HepG2 (cell line): ENCODE data around the gene IGSF11. TPM values are rescaled to one million over a fixed set of nuclear protein-coding genes. Genes with fewer than 3 reads are reported as not detected.

Experiments used
- ATAC-seq: fragments of 200-7000 bp; cut with Tn5 transposase; 3 replicates; pipeline ENCODE4 v1.9.1; 2020; ENCODE audit warnings: mild to moderate bottlenecking, moderate library complexity
- BruUV-seq: library from RNA; stranded (reverse); fragments of 400-500 nt; replicated peaks from 2 replicates; lab custom pipeline; 2021; lab: Mats Ljungman, UMichigan
- CTCF ChIA-PET: fragments of 300-600 bp; formaldehyde crosslinking; extraction: SDS; loops from one replicate; lab custom pipeline; 2021; ENCODE audit warnings: low total read pairs, inconsistent platforms, low intra/inter-chr PET ratio; lab: Yijun Ruan, JAX
- POLR2A ChIA-PET: fragments of 350-600 bp; sonication (Branson Sonifier 250); formaldehyde crosslinking; loops from one replicate; lab custom pipeline; 2020; ENCODE audit warnings: antibody characterized with exemption, inconsistent platforms; lab: Yijun Ruan, JAX
- DNase-seq: peaks from one replicate; pipeline ENCODE4 v3.0.0-alpha.2; 2015; ENCODE audit warnings: low spot score
- FAIRE-seq: peaks from 3 replicates; lab custom pipeline; 2011; peaks lifted over from hg19 to GRCh38; lab: Jason Lieb, UNC
- H2AFZ ChIP-seq: one replicate; pipeline ENCODE4 v1.6.1; 2011; ENCODE audit warnings: low read length, inconsistent platforms
- H3K27ac ChIP-seq: fragments of 300-600 bp; 3 replicates; pipeline ENCODE4 v1.8.0; 2011; ENCODE audit warnings: mixed run types, mild to moderate bottlenecking, mixed read lengths, low read length, inconsistent platforms; ENCODE audit not compliant: insufficient read depth; ENCODE audit errors: extremely low read length
- H3K27me3 ChIP-seq, 2 experiments: fragments of 200-600 bp in 1 of 2; 2 replicates in 1 of 2; 3 replicates in 1 of 2; pipeline versions ENCODE4 v1.6.0 to v1.8.0; 2011; ENCODE audit warnings: low read length in 2 of 2, mild to moderate bottlenecking in 2 of 2, moderate library complexity in 2 of 2, inconsistent platforms in 1 of 2; ENCODE audit not compliant: insufficient read depth in 2 of 2, control insufficient read depth in 1 of 2
- H3K36me3 ChIP-seq, 2 experiments: fragments of 200-600 bp in 1 of 2; replicated peaks in 1 of 2; 2 replicates in 1 of 2; 3 replicates in 1 of 2; pipeline versions ENCODE4 v1.5.1 to v1.8.0; 2011; ENCODE audit warnings: low read length in 2 of 2, inconsistent platforms in 1 of 2; ENCODE audit not compliant: insufficient read depth in 2 of 2, control insufficient read depth in 1 of 2
- H3K4me1 ChIP-seq: 2 replicates; pipeline ENCODE4 v1.5.1; 2012; ENCODE audit warnings: low read length, inconsistent platforms; ENCODE audit not compliant: insufficient read depth
- H3K4me2 ChIP-seq: 2 replicates; pipeline ENCODE4 v1.6.0; 2011; ENCODE audit warnings: low read depth, low read length, inconsistent platforms
- H3K4me3 ChIP-seq, 3 experiments: fragments of 200-600 bp in 1 of 3; sonication (generic), shearing (Covaris generic) in 1 of 3; replicated peaks in 1 of 3; 2 replicates each; pipeline ENCODE4 v1.5.1; 2011 to 2016; ENCODE audit warnings: low read length in 3 of 3, inconsistent platforms in 2 of 3, low read depth in 2 of 3, mild to moderate bottlenecking in 2 of 3, control low read depth in 1 of 3, mixed read lengths in 1 of 3; ENCODE audit not compliant: insufficient read depth in 1 of 3
- H3K79me2 ChIP-seq: one replicate; pipeline ENCODE4 v1.6.1; 2011; ENCODE audit warnings: low read length, inconsistent platforms; ENCODE audit not compliant: insufficient read depth
- H3K9ac ChIP-seq: 2 replicates; pipeline ENCODE4 v1.6.0; 2011; ENCODE audit warnings: mild to moderate bottlenecking, low read depth, low read length, inconsistent platforms; ENCODE audit not compliant: insufficient read depth
- H3K9me3 ChIP-seq: 2 replicates; pipeline ENCODE4 v1.5.1; 2012; ENCODE audit warnings: mild to moderate bottlenecking, low read length
- H4K20me1 ChIP-seq: 2 replicates; pipeline ENCODE4 v1.6.0; 2011; ENCODE audit warnings: inconsistent platforms, mild to moderate bottlenecking, low read length, moderate library complexity; ENCODE audit not compliant: insufficient read depth
- CHD2 ChIP-seq: IDR thresholded peaks from 2 replicates; pipeline ENCODE4 v1.6.1; 2011; ENCODE audit warnings: low read depth, low read length, improper control_type of control experiment
- GTF2F1 ChIP-seq: fragments of 150-350 bp; IDR thresholded peaks from 2 replicates; pipeline ENCODE4 v1.6.1; 2014; ENCODE audit warnings: low read length
- HNF4G ChIP-seq, 2 experiments: sonication (generic) in 1 of 2; formaldehyde crosslinking in 1 of 2; IDR thresholded peaks; 2 replicates each; pipeline versions ENCODE4 v1.4.0 to v1.6.1; 2011 to 2020; ENCODE audit warnings: borderline replicate concordance in 2 of 2, low read depth in 2 of 2, mild to moderate bottlenecking in 2 of 2, low read length in 1 of 2, missing genetic modification reagents in 1 of 2, moderate library complexity in 1 of 2
- RAD21 ChIP-seq: fragments of 450-650 bp; formaldehyde crosslinking; IDR thresholded peaks from 2 replicates; pipeline ENCODE4 v1.5.0; 2020; ENCODE audit warnings: mild to moderate bottlenecking
- ZNF660 ChIP-seq: sonication (generic); formaldehyde crosslinking; IDR thresholded peaks from 2 replicates; pipeline ENCODE4 v1.5.1; 2020; ENCODE audit warnings: mild to moderate bottlenecking, low read depth, missing genetic modification reagents, borderline replicate concordance
- in situ Hi-C: cut with HindIII; loops from 2 replicates; pipeline ENCODE4 v1.10.0; 2017; ENCODE audit warnings: low pct_unique_long_range_greater_than_20kb; ENCODE audit not compliant: extremely low pct_ligation_motif_present
- intact Hi-C: fragments of 100-400 bp; cut with micrococcal nuclease; formaldehyde crosslinking; loops from one replicate; pipeline ENCODE4 v1.10.0; 2022; ENCODE audit not compliant: unreplicated experiment
- polyA plus RNA-seq, 8 experiments: library from polyadenylated mRNA; depleted of rRNA in 3 of 8; stranded (reverse) in 7 of 8; unstranded in 1 of 8; fragments of >200 nt; fragmentation: Illumina TruSeq in 4 of 8; extraction: Trizol in 4 of 8; gene quantifications; 2 replicates each; pipeline versions ENCODE4 v1.2.1 to v1.2.3, GENCODE V29; 2011 to 2016; ENCODE audit warnings: low read depth in 4 of 8, missing spikeins in 1 of 8, mixed read lengths in 1 of 8; ENCODE audit not compliant: insufficient read depth in 1 of 8
- total RNA-seq, 5 experiments: library from RNA; depleted of rRNA; stranded (reverse); fragments of >200 nt; fragmentation: Illumina TruSeq; extraction: Trizol; gene quantifications; 2 replicates each; pipeline ENCODE4 v1.2.3, GENCODE V29; 2016; ENCODE audit warnings: low read depth in 1 of 5
- TF ChIP-seq, protein P1 (sequence below): sonication (generic); formaldehyde crosslinking; IDR thresholded peaks from 2 replicates; pipeline ENCODE4 v1.4.0; 2020; ENCODE audit warnings: missing genetic modification reagents
- TF ChIP-seq, protein P2 (sequence below): sonication (generic); formaldehyde crosslinking; IDR thresholded peaks from 2 replicates; pipeline ENCODE4 v1.8.1; 2022; ENCODE audit warnings: low read depth, mild to moderate bottlenecking, missing genetic modification reagents

The IGSF11 gene
- total and polyA plus RNA-seq, 2 of the 13 experiments (the other 11 are each of a cell fraction or from before 2014, with no cell fraction given), result not detected

DNA sequence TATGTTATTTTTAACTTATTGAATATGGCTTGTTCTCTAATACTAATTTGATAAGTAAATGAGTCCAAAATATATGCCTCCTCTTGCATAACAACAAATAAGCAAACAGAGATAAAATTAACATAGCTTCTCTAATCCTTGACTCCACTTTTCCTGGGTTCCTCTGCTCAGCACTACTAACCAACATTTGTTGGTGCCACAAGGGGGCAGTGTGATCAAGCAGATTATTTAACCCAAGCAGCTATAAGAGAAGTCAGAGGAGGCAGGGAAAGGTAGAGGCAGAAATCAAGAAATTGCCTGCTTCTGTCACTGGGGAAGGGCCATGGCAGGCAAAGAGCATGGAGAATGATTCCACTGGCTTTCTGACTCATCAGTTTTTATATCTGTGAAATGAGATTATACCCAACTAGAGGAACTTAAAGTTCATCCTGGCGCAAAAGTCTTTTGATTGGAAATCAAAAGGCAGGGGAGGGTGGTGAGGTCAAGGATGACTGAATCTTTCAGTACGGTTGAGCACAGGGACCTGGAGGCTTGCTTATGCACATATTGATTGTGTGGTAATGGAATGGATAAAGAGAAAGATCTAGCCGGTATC is 152.2 kb downstream of the IGSF11 start (continued):
- TF ChIP-seq, protein P1, sequence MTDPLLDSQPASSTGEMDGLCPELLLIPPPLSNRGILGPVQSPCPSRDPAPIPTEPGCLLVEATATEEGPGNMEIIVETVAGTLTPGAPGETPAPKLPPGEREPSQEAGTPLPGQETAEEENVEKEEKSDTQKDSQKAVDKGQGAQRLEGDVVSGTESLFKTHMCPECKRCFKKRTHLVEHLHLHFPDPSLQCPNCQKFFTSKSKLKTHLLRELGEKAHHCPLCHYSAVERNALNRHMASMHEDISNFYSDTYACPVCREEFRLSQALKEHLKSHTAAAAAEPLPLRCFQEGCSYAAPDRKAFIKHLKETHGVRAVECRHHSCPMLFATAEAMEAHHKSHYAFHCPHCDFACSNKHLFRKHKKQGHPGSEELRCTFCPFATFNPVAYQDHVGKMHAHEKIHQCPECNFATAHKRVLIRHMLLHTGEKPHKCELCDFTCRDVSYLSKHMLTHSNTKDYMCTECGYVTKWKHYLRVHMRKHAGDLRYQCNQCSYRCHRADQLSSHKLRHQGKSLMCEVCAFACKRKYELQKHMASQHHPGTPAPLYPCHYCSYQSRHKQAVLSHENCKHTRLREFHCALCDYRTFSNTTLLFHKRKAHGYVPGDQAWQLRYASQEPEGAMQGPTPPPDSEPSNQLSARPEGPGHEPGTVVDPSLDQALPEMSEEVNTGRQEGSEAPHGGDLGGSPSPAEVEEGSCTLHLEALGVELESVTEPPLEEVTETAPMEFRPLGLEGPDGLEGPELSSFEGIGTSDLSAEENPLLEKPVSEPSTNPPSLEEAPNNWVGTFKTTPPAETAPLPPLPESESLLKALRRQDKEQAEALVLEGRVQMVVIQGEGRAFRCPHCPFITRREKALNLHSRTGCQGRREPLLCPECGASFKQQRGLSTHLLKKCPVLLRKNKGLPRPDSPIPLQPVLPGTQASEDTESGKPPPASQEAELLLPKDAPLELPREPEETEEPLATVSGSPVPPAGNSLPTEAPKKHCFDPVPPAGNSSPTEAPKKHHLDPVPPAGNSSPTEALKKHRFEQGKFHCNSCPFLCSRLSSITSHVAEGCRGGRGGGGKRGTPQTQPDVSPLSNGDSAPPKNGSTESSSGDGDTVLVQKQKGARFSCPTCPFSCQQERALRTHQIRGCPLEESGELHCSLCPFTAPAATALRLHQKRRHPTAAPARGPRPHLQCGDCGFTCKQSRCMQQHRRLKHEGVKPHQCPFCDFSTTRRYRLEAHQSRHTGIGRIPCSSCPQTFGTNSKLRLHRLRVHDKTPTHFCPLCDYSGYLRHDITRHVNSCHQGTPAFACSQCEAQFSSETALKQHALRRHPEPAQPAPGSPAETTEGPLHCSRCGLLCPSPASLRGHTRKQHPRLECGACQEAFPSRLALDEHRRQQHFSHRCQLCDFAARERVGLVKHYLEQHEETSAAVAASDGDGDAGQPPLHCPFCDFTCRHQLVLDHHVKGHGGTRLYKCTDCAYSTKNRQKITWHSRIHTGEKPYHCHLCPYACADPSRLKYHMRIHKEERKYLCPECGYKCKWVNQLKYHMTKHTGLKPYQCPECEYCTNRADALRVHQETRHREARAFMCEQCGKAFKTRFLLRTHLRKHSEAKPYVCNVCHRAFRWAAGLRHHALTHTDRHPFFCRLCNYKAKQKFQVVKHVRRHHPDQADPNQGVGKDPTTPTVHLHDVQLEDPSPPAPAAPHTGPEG (CRISPR knock-in tag), result no peak
- TF ChIP-seq CHD2 (no peak), RAD21 (peak; percentile 53), GTF2F1 (no peak)

DNA sequence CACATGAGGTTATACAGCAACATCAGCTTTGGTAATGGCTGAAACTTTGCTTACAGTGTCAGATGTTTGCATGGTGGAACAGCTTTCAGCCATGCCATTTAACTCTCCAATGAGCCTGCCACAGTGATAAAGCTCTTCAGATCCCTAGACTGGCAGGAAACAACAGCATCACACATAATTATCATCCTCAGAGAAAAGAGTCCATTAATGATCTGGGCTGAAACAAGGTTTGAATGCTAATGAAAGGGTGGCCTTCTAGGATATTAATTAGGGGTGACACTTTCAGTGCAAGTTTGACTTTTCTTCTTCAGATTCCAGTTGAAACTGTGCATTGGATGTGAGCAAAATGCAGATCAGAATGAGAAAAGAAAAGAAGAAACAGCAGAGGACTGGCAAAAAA is 166.6 kb downstream of the IGSF11 start:
- Histone ChIP-seq H3K4me3 (no peak overlapping the region), H2AFZ (no peak overlapping the region), H3K4me2 (no peak overlapping the region), H3K27me3 (no peaks in the 10 kb centered on the region), H3K27ac (no peak overlapping the region), H4K20me1 (no peaks in the 10 kb centered on the region), H3K79me2 (no peaks in the 10 kb centered on the region), H3K36me3 (no peaks in the 10 kb centered on the region), H3K9me3 (peaks cover 18% of the 10 kb centered on the region; the same call in 1 of the 2 replicates), H3K4me1 (no peaks in the 10 kb centered on the region), H3K9ac (no peak overlapping the region)
- no TSS peak for BruUV-seq
- no peak for DNase-seq
- FAIRE-seq, result no peak
- TF ChIP-seq HNF4G (IDR thresholded peaks at IDR 0.05; ENCODE audit: borderline replicate concordance, low read depth, low read length), result no peak
- TF ChIP-seq HNF4G (CRISPR knock-in tag; IDR thresholded peaks at IDR 0.05; ENCODE audit: borderline replicate concordance, low read depth), result no peak
- TF ChIP-seq, protein P2, sequence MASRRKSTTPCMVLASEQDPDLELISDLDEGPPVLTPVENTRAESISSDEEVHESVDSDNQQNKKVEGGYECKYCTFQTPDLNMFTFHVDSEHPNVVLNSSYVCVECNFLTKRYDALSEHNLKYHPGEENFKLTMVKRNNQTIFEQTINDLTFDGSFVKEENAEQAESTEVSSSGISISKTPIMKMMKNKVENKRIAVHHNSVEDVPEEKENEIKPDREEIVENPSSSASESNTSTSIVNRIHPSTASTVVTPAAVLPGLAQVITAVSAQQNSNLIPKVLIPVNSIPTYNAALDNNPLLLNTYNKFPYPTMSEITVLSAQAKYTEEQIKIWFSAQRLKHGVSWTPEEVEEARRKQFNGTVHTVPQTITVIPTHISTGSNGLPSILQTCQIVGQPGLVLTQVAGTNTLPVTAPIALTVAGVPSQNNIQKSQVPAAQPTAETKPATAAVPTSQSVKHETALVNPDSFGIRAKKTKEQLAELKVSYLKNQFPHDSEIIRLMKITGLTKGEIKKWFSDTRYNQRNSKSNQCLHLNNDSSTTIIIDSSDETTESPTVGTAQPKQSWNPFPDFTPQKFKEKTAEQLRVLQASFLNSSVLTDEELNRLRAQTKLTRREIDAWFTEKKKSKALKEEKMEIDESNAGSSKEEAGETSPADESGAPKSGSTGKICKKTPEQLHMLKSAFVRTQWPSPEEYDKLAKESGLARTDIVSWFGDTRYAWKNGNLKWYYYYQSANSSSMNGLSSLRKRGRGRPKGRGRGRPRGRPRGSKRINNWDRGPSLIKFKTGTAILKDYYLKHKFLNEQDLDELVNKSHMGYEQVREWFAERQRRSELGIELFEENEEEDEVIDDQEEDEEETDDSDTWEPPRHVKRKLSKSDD, result no peak
- TF ChIP-seq ZNF660 (CRISPR knock-in tag), result no peak
- in situ Hi-C loops (no loop called here), intact Hi-C loops (no loop called here)
- ChIA-PET CTCF (no interaction called here), POLR2A (no interaction called here)
- ATAC-seq, result no peak
